Colon (tissue), 2 donors: ENCODE data around the gene CAMTA1.
"Not testable (repeated sequence)": the region's sequence is repeated elsewhere in the genome, so short reads cannot be mapped to it uniquely, and the experiment has no call there.

Source experiments
- FAIRE-seq: peaks from 2 replicates; lab custom pipeline; 2012; peaks lifted over from hg19 to GRCh38; lab: Jason Lieb, UNC
- donor health status: control.
- donor health status: control.

The CAMTA1 gene

GRCh38 chr1:6907676-6908434 is 122.6 kb downstream of the CAMTA1 start:
- FAIRE-seq: no peak

GRCh38 chr1:6909401-6909800 is 124.1 kb downstream of the CAMTA1 start:
- no peak for FAIRE-seq

GRCh38 chr1:6909857-6910256 is 124.6 kb downstream of the CAMTA1 start:
- FAIRE-seq: no peak

GRCh38 chr1:6911021-6911941 is 126.0 kb downstream of the CAMTA1 start:
- FAIRE-seq: no peak

- FAIRE-seq: no peak
These were observed 126.7 kb downstream of the CAMTA1 start for GRCh38 chr1:6911974-6912373.

- no peak for FAIRE-seq
These were observed 127.3 kb downstream of the CAMTA1 start for GRCh38 chr1:6912518-6912917.

GRCh38 chr1:6913086-6913485 is 127.8 kb downstream of the CAMTA1 start:
- no peak for FAIRE-seq

GRCh38 chr1:6914706-6915105 is 129.5 kb downstream of the CAMTA1 start:
- no peak for FAIRE-seq

- no peak for FAIRE-seq
These were observed 130.8 kb downstream of the CAMTA1 start for GRCh38 chr1:6915999-6916565.

GRCh38 chr1:6917067-6917466 is 131.8 kb downstream of the CAMTA1 start:
- FAIRE-seq: no peak

- FAIRE-seq: no peak
These were observed 133.1 kb downstream of the CAMTA1 start for GRCh38 chr1:6918186-6918924.

GRCh38 chr1:6918925-6919511 is 133.8 kb downstream of the CAMTA1 start:
- no peak for FAIRE-seq

- not testable (repeated sequence) for FAIRE-seq
These were observed 136.3 kb downstream of the CAMTA1 start for GRCh38 chr1:6921506-6921905.

- no peak for FAIRE-seq
These were observed 137.1 kb downstream of the CAMTA1 start for GRCh38 chr1:6922096-6922931.

- FAIRE-seq: no peak
These were observed 137.8 kb downstream of the CAMTA1 start for GRCh38 chr1:6923012-6923411.

GRCh38 chr1:6923416-6923815 is 138.2 kb downstream of the CAMTA1 start:
- no peak for FAIRE-seq

GRCh38 chr1:6923955-6924881 is 139.0 kb downstream of the CAMTA1 start:
- FAIRE-seq: no peak

- no peak for FAIRE-seq
These were observed 139.6 kb downstream of the CAMTA1 start for GRCh38 chr1:6924891-6925290.

GRCh38 chr1:6927626-6928025 is 142.4 kb downstream of the CAMTA1 start:
- FAIRE-seq: no peak
